HepG2 (cell line): ENCODE data around the gene TMC4. TPM values are rescaled to one million over a fixed set of nuclear protein-coding genes. Genes with fewer than 3 reads are reported as not detected.
A peak's percentile ranks its signal among the peaks of the same experiment; 100 is the strongest.

Experiments
- ARID2 ChIP-seq: sonication (generic); formaldehyde crosslinking; IDR thresholded peaks from 2 replicates; pipeline ENCODE4 v1.8.1; 2022; ENCODE audit warnings: mild to moderate bottlenecking, missing genetic modification reagents, borderline replicate concordance
- ARNT2 ChIP-seq: sonication (generic); formaldehyde crosslinking; IDR thresholded peaks from 2 replicates; pipeline ENCODE4 v1.8.0; 2022; ENCODE audit warnings: mild to moderate bottlenecking, low read depth, missing genetic modification reagents, moderate library complexity
- CERS6 ChIP-seq: sonication (generic); formaldehyde crosslinking; IDR thresholded peaks from 2 replicates; pipeline ENCODE4 v1.5.0; 2020; ENCODE audit warnings: missing genetic modification reagents
- FOXA1 ChIP-seq, 2 experiments: fragments of 450-650 bp in 1 of 2; sonication (generic) in 1 of 2; formaldehyde crosslinking in 1 of 2; IDR thresholded peaks; 2 replicates each; pipeline versions ENCODE4 v1.4.0 to v1.6.1; 2016 to 2020; ENCODE audit warnings: missing genetic modification reagents in 1 of 2
- GTF2F1 ChIP-seq: fragments of 150-350 bp; IDR thresholded peaks from 2 replicates; pipeline ENCODE4 v1.6.1; 2014; ENCODE audit warnings: low read length
- HMG20A ChIP-seq: IDR thresholded peaks from 2 replicates; pipeline ENCODE4 v1.6.1; 2016; ENCODE audit warnings: borderline replicate concordance
- HNF4A ChIP-seq: sonication (generic); formaldehyde crosslinking; IDR thresholded peaks from 2 replicates; pipeline ENCODE4 v1.4.0; 2020; ENCODE audit warnings: missing genetic modification reagents
- IKZF4 ChIP-seq: sonication (generic); formaldehyde crosslinking; IDR thresholded peaks from 2 replicates; pipeline ENCODE4 v1.5.1; 2020; ENCODE audit warnings: borderline replicate concordance, mild to moderate bottlenecking, low read depth, missing genetic modification reagents; ENCODE audit errors: not compliant biosample characterization
- MAFG ChIP-seq: sonication (generic); formaldehyde crosslinking; IDR thresholded peaks from 2 replicates; pipeline ENCODE4 v1.5.1; 2020; ENCODE audit warnings: mild to moderate bottlenecking, missing genetic modification reagents
- SKIL ChIP-seq: sonication (generic); formaldehyde crosslinking; IDR thresholded peaks from 2 replicates; pipeline ENCODE4 v1.8.0; 2022; ENCODE audit warnings: missing genetic modification reagents, mild to moderate bottlenecking, moderate library complexity, borderline replicate concordance
- THAP8 ChIP-seq: sonication (generic); formaldehyde crosslinking; IDR thresholded peaks from 2 replicates; pipeline ENCODE4 v1.5.1; 2020; ENCODE audit warnings: missing genetic modification reagents, mild to moderate bottlenecking, borderline replicate concordance
- THRA ChIP-seq: sonication (generic); formaldehyde crosslinking; IDR thresholded peaks from 2 replicates; pipeline ENCODE4 v1.4.0; 2020; ENCODE audit warnings: missing genetic modification reagents, borderline replicate concordance
- ZMYM2 ChIP-seq: sonication (generic); formaldehyde crosslinking; IDR thresholded peaks from 2 replicates; pipeline ENCODE4 v1.8.0; 2022; ENCODE audit warnings: mild to moderate bottlenecking, missing genetic modification reagents
- ZNF124 ChIP-seq: sonication (generic); formaldehyde crosslinking; IDR thresholded peaks from 2 replicates; pipeline ENCODE4 v1.4.0; 2020; ENCODE audit warnings: missing genetic modification reagents
- ZNF253 ChIP-seq: sonication (generic); formaldehyde crosslinking; IDR thresholded peaks from 2 replicates; pipeline ENCODE4 v1.8.0; 2022; ENCODE audit warnings: mild to moderate bottlenecking, missing genetic modification reagents, borderline replicate concordance
- ZNF263 ChIP-seq: sonication (generic); formaldehyde crosslinking; IDR thresholded peaks from 2 replicates; pipeline ENCODE4 v1.4.0; 2020; ENCODE audit warnings: missing genetic modification reagents
- ZNF609 ChIP-seq: sonication (generic); formaldehyde crosslinking; IDR thresholded peaks from 2 replicates; pipeline ENCODE4 v1.4.0; 2020; ENCODE audit warnings: mild to moderate bottlenecking, missing genetic modification reagents, borderline replicate concordance
- ZNF670 ChIP-seq: sonication (generic); formaldehyde crosslinking; IDR thresholded peaks from 2 replicates; pipeline ENCODE4 v1.8.0; 2022; ENCODE audit warnings: mild to moderate bottlenecking, missing genetic modification reagents, borderline replicate concordance
- polyA plus RNA-seq, 8 experiments: library from polyadenylated mRNA; depleted of rRNA in 3 of 8; stranded (reverse) in 7 of 8; unstranded in 1 of 8; fragments of >200 nt; fragmentation: Illumina TruSeq in 4 of 8; extraction: Trizol in 4 of 8; gene quantifications; 2 replicates each; pipeline versions ENCODE4 v1.2.1 to v1.2.3, GENCODE V29; 2011 to 2016; ENCODE audit warnings: low read depth in 4 of 8, missing spikeins in 1 of 8, mixed read lengths in 1 of 8; ENCODE audit not compliant: insufficient read depth in 1 of 8
- total RNA-seq, 5 experiments: library from RNA; depleted of rRNA; stranded (reverse); fragments of >200 nt; fragmentation: Illumina TruSeq; extraction: Trizol; gene quantifications; 2 replicates each; pipeline ENCODE4 v1.2.3, GENCODE V29; 2016; ENCODE audit warnings: low read depth in 1 of 5

TMC4 gene
- total and polyA plus RNA-seq, 2 of the 13 experiments (the other 11 are each of a cell fraction or from before 2014, with no cell fraction given), result 0.13 to 0.24 TPM

- TF ChIP-seq ZMYM2 (CRISPR knock-in tag) (peak; percentile 43; the same call in 1 of the 2 replicates), MAFG (CRISPR knock-in tag) (no peak), CERS6 (CRISPR knock-in tag) (no peak), THAP8 (CRISPR knock-in tag) (no peak), SKIL (CRISPR knock-in tag) (no peak), HMG20A (CRISPR knock-in tag) (no peak), ZNF124 (CRISPR knock-in tag) (no peak), ZNF263 (CRISPR knock-in tag) (no peak), FOXA1 (IDR thresholded peaks at IDR 0.05) (no peak), FOXA1 (CRISPR knock-in tag; IDR thresholded peaks at IDR 0.05) (no peak), ZNF253 (no peak), ARID2 (CRISPR knock-in tag) (0 out of 2 replicates have a peak, but pooled peaks have one; percentile 74), HNF4A (CRISPR knock-in tag) (no peak), ZNF670 (CRISPR knock-in tag) (no peak), IKZF4 (CRISPR knock-in tag) (no peak), ZNF609 (CRISPR knock-in tag) (no peak), ARNT2 (CRISPR knock-in tag) (no peak), THRA (0 out of 2 replicates have a peak, but pooled peaks have one; percentile 0), GTF2F1 (no peak)
These were observed 14.1 kb downstream of the TMC4 start (continued) for GRCh38 chr19:54158812-54159351.
